HFF-Myc (cell line): ENCODE measurements around the gene INPP4B.

ENCODE experiments used
- DNase-seq: peaks from one replicate; pipeline ENCODE4 v3.0.0-alpha.2; 2011; ENCODE audit warnings: low read depth; ENCODE audit errors: extremely low read depth
- H3K4me3 ChIP-seq: replicated peaks from 2 replicates; pipeline ENCODE4 v1.5.1; 2011; ENCODE audit warnings: low read depth, mild to moderate bottlenecking, control low read depth, low read length
- CTCF ChIP-seq: IDR thresholded peaks from 2 replicates; pipeline ENCODE4 v1.5.1; 2012; ENCODE audit warnings: mild to moderate bottlenecking, low read depth, low read length, control low read depth; ENCODE audit errors: missing control alignments

INPP4B gene

GRCh38 chr4:142248946-142249345 lies 597.2 kb downstream of the INPP4B start:
- TF ChIP-seq CTCF, result no peak
- DNase-seq, result no peak
- no peak overlapping the region for H3K4me3 ChIP-seq

- H3K4me3 ChIP-seq, result no peak overlapping the region
- DNase-seq, result no peak
- TF ChIP-seq CTCF, result no peak
Measured at GRCh38 chr4:142243255-142243654, 602.8 kb downstream of the INPP4B start.

GRCh38 chr4:142242156-142242555 lies 603.9 kb downstream of the INPP4B start:
- no peak for TF ChIP-seq CTCF
- H3K4me3 ChIP-seq, result no peak overlapping the region
- no peak for DNase-seq

GRCh38 chr4:142238589-142238988 lies 607.5 kb downstream of the INPP4B start:
- H3K4me3 ChIP-seq, result no peak overlapping the region
- DNase-seq, result no peak
- no peak for TF ChIP-seq CTCF

- no peak for TF ChIP-seq CTCF
- no peak overlapping the region for H3K4me3 ChIP-seq
- DNase-seq, result no peak
Measured at GRCh38 chr4:142236268-142236667, 609.8 kb downstream of the INPP4B start.

GRCh38 chr4:142231787-142232186 lies 614.3 kb downstream of the INPP4B start:
- no peak for DNase-seq
- no peak overlapping the region for H3K4me3 ChIP-seq
- no peak for TF ChIP-seq CTCF

- DNase-seq, result no peak
- no peak overlapping the region for H3K4me3 ChIP-seq
- TF ChIP-seq CTCF, result no peak
Measured at GRCh38 chr4:142230991-142231390, 615.1 kb downstream of the INPP4B start.
